ENCODE results near the gene ZNF318.

ZNF318 gene

GRCh38 chr6:43296780-43297497 lies 72.5 kb downstream of the ZNF318 start:
- Histone ChIP-seq H3K36me3 (no peaks in the 10 kb centered on the region), H3K27me3 (no peaks in the 10 kb centered on the region), H3K9me3 (no peaks in the 10 kb centered on the region), H3K4me3 (ENCODE audit: low read depth, low read length) (no peak overlapping the region), H3K4me1 (no peaks in the 10 kb centered on the region)
- no peak for DNase-seq
- TF ChIP-seq, protein P1, sequence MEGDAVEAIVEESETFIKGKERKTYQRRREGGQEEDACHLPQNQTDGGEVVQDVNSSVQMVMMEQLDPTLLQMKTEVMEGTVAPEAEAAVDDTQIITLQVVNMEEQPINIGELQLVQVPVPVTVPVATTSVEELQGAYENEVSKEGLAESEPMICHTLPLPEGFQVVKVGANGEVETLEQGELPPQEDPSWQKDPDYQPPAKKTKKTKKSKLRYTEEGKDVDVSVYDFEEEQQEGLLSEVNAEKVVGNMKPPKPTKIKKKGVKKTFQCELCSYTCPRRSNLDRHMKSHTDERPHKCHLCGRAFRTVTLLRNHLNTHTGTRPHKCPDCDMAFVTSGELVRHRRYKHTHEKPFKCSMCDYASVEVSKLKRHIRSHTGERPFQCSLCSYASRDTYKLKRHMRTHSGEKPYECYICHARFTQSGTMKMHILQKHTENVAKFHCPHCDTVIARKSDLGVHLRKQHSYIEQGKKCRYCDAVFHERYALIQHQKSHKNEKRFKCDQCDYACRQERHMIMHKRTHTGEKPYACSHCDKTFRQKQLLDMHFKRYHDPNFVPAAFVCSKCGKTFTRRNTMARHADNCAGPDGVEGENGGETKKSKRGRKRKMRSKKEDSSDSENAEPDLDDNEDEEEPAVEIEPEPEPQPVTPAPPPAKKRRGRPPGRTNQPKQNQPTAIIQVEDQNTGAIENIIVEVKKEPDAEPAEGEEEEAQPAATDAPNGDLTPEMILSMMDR (IDR thresholded peaks at IDR 0.05; ENCODE audit: low read depth, low read length): no peak

GRCh38 chr6:43295456-43295855 lies 74.0 kb downstream of the ZNF318 start:
- Histone ChIP-seq H3K9me3 (no peaks in the 10 kb centered on the region), H3K36me3 (no peaks in the 10 kb centered on the region), H3K27me3 (no peaks in the 10 kb centered on the region), H3K4me1 (no peaks in the 10 kb centered on the region), H3K4me3 (ENCODE audit: low read depth, low read length) (no peak overlapping the region)
- TF ChIP-seq, protein P1 (IDR thresholded peaks at IDR 0.05; ENCODE audit: low read depth, low read length): no peak
- no peak for DNase-seq

DNA sequence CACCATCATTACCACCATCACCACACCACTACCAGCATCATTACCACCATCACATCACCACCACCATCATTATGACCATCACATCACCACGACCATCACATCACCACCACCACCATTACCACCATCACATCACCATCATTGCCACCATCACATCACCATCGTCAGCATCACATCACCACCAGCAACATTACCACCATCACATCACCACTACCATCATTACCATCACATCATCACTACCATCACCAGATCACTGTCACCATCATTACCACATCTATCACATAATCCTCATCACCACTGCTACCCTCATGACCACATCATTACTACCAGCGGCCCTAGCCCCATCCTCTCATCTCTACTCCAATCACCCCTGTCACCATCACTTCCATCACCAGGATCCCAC lies 74.9 kb downstream of the ZNF318 start:
- Histone ChIP-seq H3K9me3 (no peaks in the 10 kb centered on the region), H3K27me3 (no peaks in the 10 kb centered on the region), H3K36me3 (no peaks in the 10 kb centered on the region), H3K4me3 (ENCODE audit: low read depth, low read length) (no peak overlapping the region), H3K4me1 (no peaks in the 10 kb centered on the region)
- TF ChIP-seq, protein P1 (IDR thresholded peaks at IDR 0.05; ENCODE audit: low read depth, low read length): no peak
- no peak for DNase-seq

DNA sequence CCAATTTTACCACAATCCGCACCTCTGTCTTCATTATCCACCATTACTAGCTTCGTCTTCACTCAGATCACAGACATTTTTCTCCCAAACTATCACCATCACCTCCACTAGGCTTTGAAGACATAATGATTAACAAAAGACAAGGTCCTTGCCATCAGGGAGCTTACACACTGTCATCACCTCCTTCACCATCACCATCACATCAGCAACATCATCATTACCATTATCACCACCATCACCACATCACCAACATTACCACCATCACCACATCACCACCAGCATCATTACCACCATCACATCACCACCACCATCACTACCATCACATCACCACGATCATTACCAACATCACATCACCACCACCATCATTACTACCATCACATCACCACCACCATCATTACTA lies 75.7 kb downstream of the ZNF318 start:
- TF ChIP-seq, protein P1 (IDR thresholded peaks at IDR 0.05; ENCODE audit: low read depth, low read length): no peak
- Histone ChIP-seq H3K4me3 (ENCODE audit: low read depth, low read length) (no peak overlapping the region), H3K4me1 (no peaks in the 10 kb centered on the region), H3K9me3 (no peaks in the 10 kb centered on the region), H3K36me3 (no peaks in the 10 kb centered on the region), H3K27me3 (no peaks in the 10 kb centered on the region)
- no peak for DNase-seq

GRCh38 chr6:43292763-43293318 lies 76.6 kb downstream of the ZNF318 start:
- Histone ChIP-seq H3K4me3 (ENCODE audit: low read depth, low read length) (no peak overlapping the region), H3K9me3 (no peaks in the 10 kb centered on the region), H3K36me3 (no peaks in the 10 kb centered on the region), H3K4me1 (no peaks in the 10 kb centered on the region), H3K27me3 (no peaks in the 10 kb centered on the region)
- no peak for DNase-seq
- TF ChIP-seq, protein P1 (IDR thresholded peaks at IDR 0.05; ENCODE audit: low read depth, low read length): no peak

GRCh38 chr6:43292341-43292740 lies 77.1 kb downstream of the ZNF318 start:
- no peak overlapping the region for H3K4me3 ChIP-seq (ENCODE audit: low read depth, low read length)
- no peaks in the 10 kb centered on the region for H3K27me3 ChIP-seq
- no peaks in the 10 kb centered on the region for H3K36me3 ChIP-seq
- H3K9me3 ChIP-seq: no peaks in the 10 kb centered on the region
- DNase-seq: no peak
- TF ChIP-seq, protein P1 (IDR thresholded peaks at IDR 0.05; ENCODE audit: low read depth, low read length): no peak
- H3K4me1 ChIP-seq: no peaks in the 10 kb centered on the region

Measured in BE2C (cell line).